NCI-H345 treated with DMSO at 0.1 percent for 48 hours (cell line): Measurements from ENCODE around the gene SEMA4D.

ENCODE experiments used
- DNase-seq: peaks from one replicate; lab custom pipeline; 2025; ENCODE audit not compliant: unreplicated experiment; lab: John Stamatoyannopoulos, UW

SEMA4D gene

DNA sequence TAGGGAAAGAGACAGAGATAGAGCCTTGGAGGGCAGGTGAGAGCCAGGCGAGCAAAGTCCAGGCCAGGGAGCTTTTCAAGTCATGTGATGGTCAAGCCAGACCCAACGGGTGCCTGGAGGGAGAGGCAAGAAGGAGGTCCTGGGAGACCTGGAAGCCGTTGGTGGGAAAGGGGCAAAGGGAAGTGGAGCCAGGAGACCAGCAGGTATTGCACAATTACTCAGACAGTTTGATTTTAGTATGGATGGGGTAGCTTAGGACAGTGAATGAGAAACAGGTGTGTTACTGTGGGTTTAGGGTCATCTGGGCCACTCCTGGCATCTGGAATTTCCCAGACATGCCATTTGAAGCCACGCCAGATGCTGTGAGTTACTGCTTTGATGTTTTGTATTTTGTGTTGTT lies 174.5 kb downstream of the SEMA4D start:
- DNase-seq: no peak

DNA sequence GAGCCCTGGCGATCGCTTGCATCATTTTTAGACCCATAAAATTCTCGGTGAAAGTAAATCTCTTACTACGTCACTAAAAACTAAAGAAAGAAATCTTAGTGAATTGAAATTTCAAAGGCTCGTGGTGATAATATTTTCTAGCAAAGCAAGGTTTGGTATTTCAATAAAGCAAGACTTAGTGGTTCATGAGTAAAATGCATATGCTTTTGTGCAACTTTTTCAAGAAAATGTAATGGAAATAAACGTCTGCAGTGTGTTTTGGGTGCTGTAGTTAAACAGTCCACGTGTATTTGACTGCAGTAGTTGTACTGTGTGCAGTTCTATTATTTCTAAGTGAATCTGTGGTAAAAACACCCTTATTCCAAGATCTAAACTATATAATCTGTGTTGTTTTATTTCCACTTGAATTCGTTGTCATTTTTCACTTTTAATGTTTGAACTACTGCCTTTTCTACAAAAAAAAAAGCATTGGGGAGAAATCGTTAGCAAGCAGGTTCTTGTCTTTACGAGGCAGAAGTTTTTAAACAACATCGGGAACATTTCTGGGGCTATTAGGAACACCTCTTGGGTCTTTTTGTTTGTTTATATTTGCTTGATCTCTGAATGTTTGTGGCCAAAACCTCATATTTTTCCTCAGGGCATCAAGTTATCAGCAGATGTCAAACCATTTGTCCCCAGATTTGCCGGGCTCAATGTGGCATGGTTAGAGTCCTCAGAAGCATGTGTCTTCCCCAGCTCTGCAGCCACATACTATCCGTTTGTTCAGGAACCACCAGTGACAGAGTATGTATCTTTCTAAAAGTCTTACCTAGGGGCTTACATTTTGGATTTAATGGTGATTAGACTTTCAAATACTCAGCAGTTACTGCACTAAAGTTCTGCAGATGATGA lies 178.7 kb downstream of the SEMA4D start:
- no peak for DNase-seq

DNA sequence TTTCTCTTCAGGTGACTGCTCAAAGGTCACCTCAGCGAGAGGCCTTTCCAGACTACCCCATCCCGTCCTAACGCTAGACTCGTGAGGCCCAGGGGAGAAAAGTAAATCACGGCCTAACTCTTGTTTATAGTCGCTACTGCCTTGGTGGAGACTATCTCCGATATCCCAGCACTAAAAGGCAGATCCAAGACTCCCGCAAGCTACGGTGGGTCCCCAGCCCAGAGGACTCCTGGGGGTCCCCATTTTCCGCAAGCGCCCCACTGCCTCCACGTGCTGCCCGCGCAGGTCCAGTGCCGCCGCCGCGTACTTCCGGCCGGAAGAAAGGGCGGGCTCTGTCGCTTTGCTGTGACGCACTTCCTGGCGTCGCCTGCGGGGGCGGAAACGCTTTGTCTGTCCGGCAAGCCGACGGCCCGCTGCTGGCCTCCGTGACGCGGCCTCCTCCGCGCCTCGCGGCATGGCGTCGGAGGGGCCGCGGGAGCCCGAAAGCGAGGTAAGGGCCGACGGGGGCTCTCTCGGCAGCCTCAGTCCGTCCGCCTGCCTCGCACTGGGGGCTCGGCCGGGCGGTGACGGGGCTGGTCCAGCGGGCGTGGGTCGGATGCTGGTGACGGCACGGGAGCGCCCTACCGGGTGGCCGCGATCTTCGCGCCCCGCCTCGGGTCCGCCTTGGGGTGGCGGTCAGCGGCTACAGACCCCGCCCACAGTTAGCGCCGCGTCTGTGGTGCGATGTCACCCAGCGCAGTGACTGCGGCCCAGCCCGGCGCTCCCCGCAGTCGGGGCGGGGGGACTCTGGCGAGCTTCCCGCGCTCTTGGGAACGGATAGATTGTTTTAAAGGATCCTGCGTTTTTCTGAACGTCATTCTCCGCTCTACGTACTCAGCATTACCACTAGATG lies 179.5 kb downstream of the SEMA4D start, which contains the start of gene SECISBP2:
Gene SECISBP2, plus strand, starts transcription at position 378 of the 892 bp plus-strand sequence. Its CDS starts 77 bp downstream, at position 455.
- DNase-seq: peak; percentile 72

- no peak for DNase-seq
These were observed 180.6 kb downstream of the SEMA4D start for GRCh38 chr9:89317282-89317681.

GRCh38 chr9:89315482-89315881 lies 182.4 kb downstream of the SEMA4D start:
- no peak for DNase-seq

GRCh38 chr9:89314955-89315354 lies 183.0 kb downstream of the SEMA4D start:
- DNase-seq: no peak

GRCh38 chr9:89313842-89314241 lies 184.1 kb downstream of the SEMA4D start:
- no peak for DNase-seq

DNA sequence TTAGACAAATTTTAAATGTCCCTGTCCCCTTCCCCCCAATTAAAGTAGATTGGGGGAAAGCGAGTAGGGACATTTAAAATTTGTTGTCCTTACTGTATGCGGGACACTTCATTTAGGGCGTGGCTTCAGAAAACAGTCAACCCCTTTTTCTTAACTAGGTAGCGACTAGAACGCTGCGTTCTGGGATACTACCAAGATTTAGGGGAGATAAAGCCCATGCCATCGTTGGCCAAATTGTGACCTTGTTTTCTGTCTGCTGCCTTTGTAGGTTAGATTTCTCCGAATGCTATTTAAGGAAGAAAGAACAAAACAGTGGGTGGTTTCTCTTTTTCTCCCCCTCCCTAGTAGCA lies 185.7 kb downstream of the SEMA4D start:
- no peak for DNase-seq

GRCh38 chr9:89311346-89312221 lies 186.3 kb downstream of the SEMA4D start:
- DNase-seq: no peak
